Measurements from ENCODE around the gene HS3ST3A1. TPM values are rescaled to one million over a fixed set of nuclear protein-coding genes. Genes with fewer than 3 reads are reported as not detected.
A peak's percentile ranks its signal among the peaks of the same experiment; 100 is the strongest.

HS3ST3A1 gene
- total RNA-seq, 1 experiment from 2014 or later = 3.4 TPM

- Histone ChIP-seq H3K27ac (ENCODE audit: insufficient read length, low read depth, low read length) (no peak overlapping the region), H4K20me1 (ENCODE audit: control insufficient read depth, insufficient read depth, insufficient read length) (no peaks in the 10 kb centered on the region), H2BK120ac (ENCODE audit: low read depth, low read length, poor library complexity, severe bottlenecking) (no peak overlapping the region), H2BK15ac (ENCODE audit: low read depth, low read length) (no peak overlapping the region), H3K23ac (ENCODE audit: insufficient read length, low read depth, low read length) (no peak overlapping the region), H3K79me2 (ENCODE audit: insufficient read depth, low read length) (no peaks in the 10 kb centered on the region), H2BK12ac (ENCODE audit: insufficient read length, low read depth, low read length) (no peak overlapping the region), H2BK5ac (ENCODE audit: insufficient read length, low read length) (no peak overlapping the region), H3K14ac (ENCODE audit: insufficient read depth, low read length) (no peak overlapping the region), H2AFZ (ENCODE audit: low read length) (no peak overlapping the region), H3K9me3 (ENCODE audit: control insufficient read depth, low read depth, low read length) (no peaks in the 10 kb centered on the region), H3K27me3 (ENCODE audit: insufficient read depth, low read length) (no peaks in the 10 kb centered on the region), H3K4me2 (ENCODE audit: insufficient read depth, insufficient read length, low read length) (no peak overlapping the region), H4K91ac (ENCODE audit: insufficient read length, low read depth, low read length) (no peak overlapping the region), H3K79me1 (ENCODE audit: insufficient read depth, low read depth, low read length, poor library complexity, severe bottlenecking) (no peaks in the 10 kb centered on the region), H3K23me2 (ENCODE audit: insufficient read length, low read depth, low read length, poor library complexity, severe bottlenecking) (no peaks in the 10 kb centered on the region), H2BK20ac (ENCODE audit: low read depth, low read length, poor library complexity, severe bottlenecking) (no peak overlapping the region), H4K5ac (ENCODE audit: insufficient read length, low read depth, low read length) (no peak overlapping the region), H3K56ac (ENCODE audit: insufficient read length, low read depth, low read length) (no peak overlapping the region), H4K8ac (replicated peaks; ENCODE audit: insufficient read length, low read depth, low read length) (no peak overlapping the region), H3K4me1 (ENCODE audit: insufficient read depth, low read length) (no peaks in the 10 kb centered on the region), H3T11ph (ENCODE audit: low read length) (no peak overlapping the region), H3K18ac (ENCODE audit: insufficient read length, low read depth, low read length) (no peak overlapping the region), H3K4ac (ENCODE audit: low read depth, low read length) (no peak overlapping the region), H3K9ac (ENCODE audit: extremely low read depth, insufficient read length, low read length) (no peak overlapping the region), H2AK5ac (ENCODE audit: insufficient read length, low read length) (no peak overlapping the region)
- Mint-ChIP-seq H3K27ac (peak overlapping the region in 1 of 3 experiments; percentile 84; a peak in 2 of 7 replicates), H3K4me1 (peaks cover 24 to 29% of the 10 kb centered on the region in 2 experiments), H3K36me3 (ENCODE audit: insufficient read depth in 1 of 3, low read depth in 3 of 3) (no peaks in the 10 kb centered on the region; a peak in 1 of 7 replicates), H3K4me3 (no peak overlapping the region), H3K9me3 (no peaks in the 10 kb centered on the region; a peak in 1 of 5 replicates), H3K27me3 (ENCODE audit: low read depth) (peaks cover 16% of the 10 kb centered on the region)
- peak; percentile 94 for TF ChIP-seq CTCF (conservative IDR thresholded peaks at IDR 0.05)
- WGBS (ENCODE audit: extremely low coverage, insufficient read length, low lambda C conversion rate) = no CpG with 5 or more reads among the region's 10 CpGs
- peak; percentile 85 for DNase-seq
Measured at GRCh38 chr17:13594762-13595598, 6.7 kb downstream of the HS3ST3A1 start.
